RWPE1 (cell line): Measurements from ENCODE around the gene PRR35.

ENCODE experiments used
- CTCF ChIA-PET: fragments of 350-600 bp; sonication (Branson Sonifier 250); formaldehyde crosslinking; extraction: SDS; loops from one replicate; lab custom pipeline; 2021; lab: Yijun Ruan, JAX
- POLR2A ChIA-PET: fragments of 400-600 bp; formaldehyde crosslinking; extraction: SDS; loops from one replicate; lab custom pipeline; 2020; ENCODE audit warnings: antibody characterized with exemption; ENCODE audit not compliant: low non-redundant PET; lab: Yijun Ruan, JAX
- DNase-seq: peaks from one replicate; pipeline ENCODE4 v3.0.0; 2012; ENCODE audit warnings: low spot score
- H3K27ac ChIP-seq: fragments of 450-650 bp; 2 replicates; pipeline ENCODE4 v1.5.1; 2017
- CTCF ChIP-seq: fragments of 450-650 bp; conservative IDR thresholded peaks from 2 replicates; pipeline ENCODE4 v1.5.1; 2017; ENCODE audit warnings: low read depth, mild to moderate bottlenecking

The PRR35 gene

GRCh38 chr16:560204-560700 lies at the start of gene PRR35:
PRR35 (plus strand) TSS chr16:560394; CDS start chr16:563295, 2,901 bp downstream.
- POLR2A ChIA-PET: no interaction called here
- no peak for DNase-seq
- no peak within 1 kb of the TSS for H3K27ac ChIP-seq
- no peak for TF ChIP-seq CTCF
- CTCF ChIA-PET: no interaction called here

GRCh38 chr16:512802-513201 lies 47.4 kb upstream of the PRR35 start:
- ChIA-PET POLR2A (no interaction called here), CTCF (interaction anchor here (0.7 kb wide), 1 partner anchor 10 kb away, joined by 3 read pairs; no protein-coding TSS in a partner anchor)
- no peak for DNase-seq
- TF ChIP-seq CTCF: no peak
- no peak overlapping the region for H3K27ac ChIP-seq

DNA sequence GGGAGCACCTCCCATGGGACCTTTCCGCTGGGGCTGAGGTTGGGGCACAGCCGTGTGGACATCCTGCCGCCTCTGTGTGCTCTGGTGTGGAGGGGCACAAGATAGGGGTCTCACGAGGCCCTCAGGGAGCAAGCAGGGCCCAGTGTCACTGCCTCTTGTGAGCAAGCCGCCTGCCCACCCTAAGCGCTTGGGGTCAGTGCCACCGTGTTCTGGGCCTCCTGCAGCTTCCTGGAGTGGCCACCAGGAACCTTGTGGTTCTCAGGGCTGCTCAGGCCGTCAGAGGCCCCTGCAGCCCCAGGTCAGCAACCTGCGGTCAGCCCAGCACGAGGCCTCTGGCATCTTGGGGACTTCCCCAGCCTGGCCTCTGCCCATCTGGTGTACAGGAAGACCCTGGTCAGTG lies 46.2 kb upstream of the PRR35 start:
- no peak for TF ChIP-seq CTCF
- ChIA-PET POLR2A (no interaction called here), CTCF (interaction anchor here (0.7 kb wide), 1 partner anchor 11 kb away, joined by 3 read pairs; no protein-coding TSS in a partner anchor)
- H3K27ac ChIP-seq: no peak overlapping the region
- DNase-seq: no peak

- no peak for TF ChIP-seq CTCF
Observed at GRCh38 chr16:515175-515938, 44.8 kb upstream of the PRR35 start.

DNA sequence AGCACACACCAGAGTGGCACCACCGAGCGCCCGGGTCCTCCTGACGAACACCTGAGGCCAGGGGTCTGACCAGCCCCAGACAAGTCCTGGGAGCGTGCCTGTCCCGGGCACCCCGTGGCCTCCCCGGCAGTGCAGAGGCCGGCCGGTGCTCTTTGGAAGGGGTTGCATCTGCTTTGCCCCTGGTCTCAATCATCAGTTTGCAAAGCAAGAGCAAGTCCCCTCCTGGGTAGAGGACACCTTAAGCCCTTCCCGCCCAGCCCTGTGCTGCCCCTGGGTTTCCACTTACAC lies 44.3 kb upstream of the PRR35 start:
- no peak overlapping the region for H3K27ac ChIP-seq
- DNase-seq: no peak
- POLR2A ChIA-PET: no interaction called here
- no peak for TF ChIP-seq CTCF
- CTCF ChIA-PET: no interaction called here

More at GRCh38 chr16:515175-515938, 44.8 kb upstream of the PRR35 start:
- ChIA-PET POLR2A (no interaction called here), CTCF (no interaction called here)
- DNase-seq: no peak
- H3K27ac ChIP-seq: no peak overlapping the region

DNA sequence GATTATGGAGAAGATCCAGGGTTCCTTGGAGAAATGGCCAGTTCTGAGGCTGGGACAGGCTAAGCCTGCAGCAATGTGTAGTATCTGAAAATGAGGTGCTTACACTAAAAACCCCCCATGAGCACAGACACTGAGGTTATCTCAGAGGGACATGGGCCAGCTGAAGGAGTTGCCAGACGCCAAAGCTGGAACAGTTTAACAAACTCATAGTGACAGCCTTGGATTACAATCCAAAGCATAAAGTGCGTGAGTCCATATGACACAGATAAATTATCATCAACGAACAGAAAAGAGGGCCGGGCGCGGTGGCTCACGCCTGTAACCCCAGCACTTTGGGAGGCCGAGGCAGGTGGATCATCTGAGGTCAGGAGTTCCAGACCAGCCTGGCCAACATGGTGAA lies 43.9 kb upstream of the PRR35 start:
- DNase-seq: no peak
- H3K27ac ChIP-seq: no peak overlapping the region
- CTCF ChIA-PET: no interaction called here
- no peak for TF ChIP-seq CTCF
- POLR2A ChIA-PET: no interaction called here
